Glutamatergic neuron (in vitro differentiated cells): ENCODE data around the gene FN1. TPM values are rescaled to one million over a fixed set of nuclear protein-coding genes. Genes with fewer than 3 reads are reported as not detected.

Experiments used
- DNase-seq: peaks from one replicate; pipeline ENCODE4 v3.0.0; 2022
- H3K27ac Mint-ChIP-seq: one replicate; pipeline ENCODE4 v1.8.0; 2020; ENCODE audit warnings: mild to moderate bottlenecking, mixed read lengths, inconsistent platforms; ENCODE audit not compliant: unreplicated experiment
- H3K27me3 Mint-ChIP-seq: one replicate; pipeline ENCODE4 v1.8.0; 2020; ENCODE audit warnings: mild to moderate bottlenecking, moderate library complexity, mixed read lengths, inconsistent platforms; ENCODE audit not compliant: unreplicated experiment
- H3K36me3 Mint-ChIP-seq: one replicate; pipeline ENCODE4 v1.8.0; 2020; ENCODE audit warnings: mild to moderate bottlenecking, mixed read lengths, inconsistent platforms; ENCODE audit not compliant: unreplicated experiment
- H3K4me1 Mint-ChIP-seq: one replicate; pipeline ENCODE4 v1.8.0; 2020; ENCODE audit warnings: mild to moderate bottlenecking, low read depth, mixed read lengths, inconsistent platforms; ENCODE audit not compliant: unreplicated experiment
- H3K4me3 Mint-ChIP-seq: one replicate; pipeline ENCODE4 v1.8.0; 2020; ENCODE audit warnings: mild to moderate bottlenecking, mixed read lengths, inconsistent platforms; ENCODE audit not compliant: unreplicated experiment
- H3K9me3 Mint-ChIP-seq: one replicate; pipeline ENCODE4 v1.8.0; 2020; ENCODE audit warnings: mild to moderate bottlenecking, moderate library complexity, mixed read lengths, inconsistent platforms; ENCODE audit not compliant: unreplicated experiment
- total RNA-seq: library from RNA; stranded (reverse); fragmentation: NEBNext Ultra II Directional; extraction: Animal tissue kit (Norgen Biotek cat#: 25700); gene quantifications from one replicate; pipeline ENCODE4 v1.2.1, GENCODE V29; 2021; ENCODE audit not compliant: unreplicated experiment
- TF ChIP-seq, protein P1 (sequence below): fragments of 200-600 bp; sonication (generic); IDR thresholded peaks from one replicate; pipeline ENCODE4 v1.5.0; 2021; ENCODE audit not compliant: partially characterized antibody, unreplicated experiment

FN1 gene
- total RNA-seq, 1 donor from 2014 or later: 28.6 TPM

DNA sequence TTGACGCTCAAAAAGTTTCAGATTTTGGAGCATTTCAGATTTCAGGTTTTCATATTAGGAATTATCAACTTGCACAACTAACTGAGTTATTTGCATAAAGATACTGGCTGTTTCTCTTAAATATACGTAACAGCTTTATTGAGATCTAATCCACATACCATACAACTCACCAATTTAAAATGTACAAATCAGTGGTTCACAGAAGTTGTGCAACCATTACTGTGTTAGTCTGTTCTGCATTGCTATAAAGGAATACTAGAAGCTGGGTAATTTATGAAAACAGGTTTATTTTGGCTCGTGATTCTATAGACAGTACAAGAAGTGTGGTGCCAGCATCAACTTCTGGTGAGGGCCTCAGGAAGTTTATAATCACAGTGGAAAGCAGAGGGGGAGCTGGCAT is 115.8 kb downstream of the FN1 start:
- no peaks in the 10 kb centered on the region for H3K4me1 Mint-ChIP-seq
- H3K27me3 Mint-ChIP-seq: no peaks in the 10 kb centered on the region
- TF ChIP-seq, protein P1, sequence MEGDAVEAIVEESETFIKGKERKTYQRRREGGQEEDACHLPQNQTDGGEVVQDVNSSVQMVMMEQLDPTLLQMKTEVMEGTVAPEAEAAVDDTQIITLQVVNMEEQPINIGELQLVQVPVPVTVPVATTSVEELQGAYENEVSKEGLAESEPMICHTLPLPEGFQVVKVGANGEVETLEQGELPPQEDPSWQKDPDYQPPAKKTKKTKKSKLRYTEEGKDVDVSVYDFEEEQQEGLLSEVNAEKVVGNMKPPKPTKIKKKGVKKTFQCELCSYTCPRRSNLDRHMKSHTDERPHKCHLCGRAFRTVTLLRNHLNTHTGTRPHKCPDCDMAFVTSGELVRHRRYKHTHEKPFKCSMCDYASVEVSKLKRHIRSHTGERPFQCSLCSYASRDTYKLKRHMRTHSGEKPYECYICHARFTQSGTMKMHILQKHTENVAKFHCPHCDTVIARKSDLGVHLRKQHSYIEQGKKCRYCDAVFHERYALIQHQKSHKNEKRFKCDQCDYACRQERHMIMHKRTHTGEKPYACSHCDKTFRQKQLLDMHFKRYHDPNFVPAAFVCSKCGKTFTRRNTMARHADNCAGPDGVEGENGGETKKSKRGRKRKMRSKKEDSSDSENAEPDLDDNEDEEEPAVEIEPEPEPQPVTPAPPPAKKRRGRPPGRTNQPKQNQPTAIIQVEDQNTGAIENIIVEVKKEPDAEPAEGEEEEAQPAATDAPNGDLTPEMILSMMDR: no peak
- H3K27ac Mint-ChIP-seq: no peak overlapping the region
- no peak for DNase-seq
- H3K9me3 Mint-ChIP-seq: no peaks in the 10 kb centered on the region
- peaks cover 11% of the 10 kb centered on the region for H3K36me3 Mint-ChIP-seq
- no peak overlapping the region for H3K4me3 Mint-ChIP-seq

DNA sequence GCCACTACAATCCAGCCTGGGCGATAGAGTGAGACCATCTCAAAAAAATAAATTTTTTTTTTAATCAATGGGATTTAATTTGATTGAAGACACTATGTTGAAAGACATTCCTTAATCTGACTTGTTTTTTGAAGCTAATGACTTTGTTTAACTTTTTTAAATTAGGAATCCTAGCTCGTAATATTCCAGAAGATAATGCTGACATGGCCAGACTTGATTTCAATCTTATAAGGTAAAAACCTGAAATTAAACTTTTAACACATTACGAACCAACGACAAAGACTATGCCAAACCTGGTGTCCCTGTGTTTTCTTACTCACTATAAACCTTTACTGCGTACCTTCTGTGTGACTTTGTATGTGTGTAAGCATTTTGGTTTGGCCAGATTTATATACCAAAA is 116.4 kb downstream of the FN1 start:
- no peak for DNase-seq
- TF ChIP-seq, protein P1: no peak
- no peaks in the 10 kb centered on the region for H3K9me3 Mint-ChIP-seq

DNA sequence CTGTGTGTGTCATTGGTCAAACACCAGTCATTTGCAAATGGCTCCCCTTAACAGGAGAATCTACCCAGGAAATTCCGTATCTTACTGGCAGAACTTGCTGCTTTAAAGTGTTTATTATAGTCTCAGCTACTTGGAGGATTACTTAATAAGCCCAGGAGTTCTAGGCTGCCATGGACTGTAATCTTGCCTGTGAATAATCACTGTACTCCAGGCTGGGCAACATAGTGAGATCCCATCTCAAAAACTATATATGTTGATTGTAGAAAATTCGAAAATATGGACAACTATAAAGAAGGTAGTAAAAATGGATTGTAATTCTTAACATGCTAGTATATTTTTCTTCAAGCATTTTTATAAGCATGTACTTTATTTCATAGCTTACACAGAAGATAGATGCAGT is 119.5 kb downstream of the FN1 start:
- DNase-seq: no peak
- TF ChIP-seq, protein P1: no peak
- Mint-ChIP-seq H3K27me3 (peaks cover 4% of the 10 kb centered on the region), H3K9me3 (no peaks in the 10 kb centered on the region), H3K4me3 (no peak overlapping the region), H3K27ac (no peak overlapping the region), H3K36me3 (peaks cover 11% of the 10 kb centered on the region), H3K4me1 (peaks cover 2% of the 10 kb centered on the region)

More for the DNA sequence above, 116.4 kb downstream of the FN1 start:
- no peak overlapping the region for H3K27ac Mint-ChIP-seq
- H3K4me3 Mint-ChIP-seq: no peak overlapping the region
- no peaks in the 10 kb centered on the region for H3K4me1 Mint-ChIP-seq
- H3K27me3 Mint-ChIP-seq: no peaks in the 10 kb centered on the region
- H3K36me3 Mint-ChIP-seq: peaks cover 16% of the 10 kb centered on the region

DNA sequence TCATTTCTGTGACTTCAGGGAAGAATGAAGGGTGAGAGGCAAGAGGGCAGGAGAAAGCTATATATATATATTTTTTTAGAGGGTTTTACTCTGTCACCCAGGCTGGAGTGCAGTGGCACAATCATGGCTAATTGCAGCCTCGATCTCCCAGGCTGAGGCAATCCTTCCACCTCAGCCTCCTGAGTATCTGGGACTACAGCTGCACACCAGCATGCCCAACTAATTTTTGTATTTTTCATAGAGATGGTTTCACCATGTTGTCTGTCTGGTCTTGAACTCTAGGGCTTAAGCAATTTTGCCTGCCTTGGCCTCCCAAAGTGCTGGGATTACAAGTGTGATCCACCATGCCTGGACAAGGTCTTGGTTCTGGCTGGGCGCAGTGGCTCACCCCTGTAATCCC is 120.6 kb downstream of the FN1 start:
- Mint-ChIP-seq H3K27me3 (peaks cover 5% of the 10 kb centered on the region), H3K4me3 (no peak overlapping the region), H3K27ac (no peak overlapping the region), H3K4me1 (peaks cover 2% of the 10 kb centered on the region), H3K9me3 (no peaks in the 10 kb centered on the region), H3K36me3 (peaks cover 6% of the 10 kb centered on the region)
- TF ChIP-seq, protein P1: no peak
- DNase-seq: no peak

DNA sequence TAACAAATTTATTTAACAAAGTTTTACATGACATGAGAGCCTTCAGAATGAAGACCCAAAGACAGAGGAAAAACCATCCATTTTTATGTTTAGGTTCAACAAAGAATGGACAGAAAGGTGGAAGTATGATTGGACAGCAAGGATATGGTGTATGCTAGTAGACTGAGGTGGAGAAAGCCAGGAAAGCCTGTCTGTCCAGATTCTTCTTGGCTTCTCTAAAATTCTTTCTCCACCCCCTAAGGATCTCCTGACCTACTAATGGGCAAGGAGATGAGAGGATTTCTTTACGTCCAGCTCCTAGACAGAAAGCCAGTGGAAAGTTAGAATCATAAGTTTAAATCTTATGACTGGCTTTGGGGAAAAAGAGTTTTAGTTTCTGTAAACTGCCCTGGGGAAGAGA is 121.0 kb downstream of the FN1 start:
- Mint-ChIP-seq H3K27me3 (peaks cover 5% of the 10 kb centered on the region), H3K9me3 (no peaks in the 10 kb centered on the region), H3K4me3 (no peak overlapping the region), H3K4me1 (peaks cover 2% of the 10 kb centered on the region), H3K27ac (no peak overlapping the region), H3K36me3 (peaks cover 6% of the 10 kb centered on the region)
- DNase-seq: no peak
- TF ChIP-seq, protein P1: no peak
